ENCODE results near the gene ABCA13. TPM values are rescaled to one million over a fixed set of nuclear protein-coding genes. Genes with fewer than 3 reads are reported as not detected.

The ABCA13 gene
- polyA plus RNA-seq, 1 of the 3 experiments (the other 2 are of a cell fraction) = not detected

GRCh38 chr7:48299580-48300169 is 128.4 kb downstream of the ABCA13 start:
- ChIA-PET CTCF (interaction anchor here (0.6 to 3.7 kb wide), 33 partner anchors 8 to 1552 kb away, joined by 3 to 35 read pairs (median 4); no protein-coding TSS in a partner anchor), POLR2A (no interaction called here)
- H3K4me3 ChIP-seq (ENCODE audit: low read depth in 2 of 2, low read length in 1 of 2) = no peak overlapping the region
- H2AFZ ChIP-seq (ENCODE audit: low read depth) = no peak overlapping the region
- H3K79me2 ChIP-seq (ENCODE audit: insufficient read depth) = no peaks in the 10 kb centered on the region
- peak; percentile 68 for DNase-seq
- H3K4me2 ChIP-seq = no peak overlapping the region
- TF ChIP-seq RAD21 (IDR thresholded peaks at IDR 0.05; ENCODE audit: low read length) (peak; percentile 89), SMC3 (IDR thresholded peaks at IDR 0.05; ENCODE audit: low read depth, low read length) (peak; percentile 63), TAF1 (IDR thresholded peaks at IDR 0.05; ENCODE audit: borderline replicate concordance, low read depth, low read length) (no peak), RXRA (IDR thresholded peaks at IDR 0.05; ENCODE audit: borderline replicate concordance, low read depth) (no peak), MEF2A (IDR thresholded peaks at IDR 0.05; ENCODE audit: borderline replicate concordance, low read depth) (no peak), EP300 (IDR thresholded peaks at IDR 0.05; ENCODE audit: borderline replicate concordance in 1 of 2, low read depth in 1 of 2, low read length in 1 of 2) (no peak)
- TF ChIP-seq, protein P1, sequence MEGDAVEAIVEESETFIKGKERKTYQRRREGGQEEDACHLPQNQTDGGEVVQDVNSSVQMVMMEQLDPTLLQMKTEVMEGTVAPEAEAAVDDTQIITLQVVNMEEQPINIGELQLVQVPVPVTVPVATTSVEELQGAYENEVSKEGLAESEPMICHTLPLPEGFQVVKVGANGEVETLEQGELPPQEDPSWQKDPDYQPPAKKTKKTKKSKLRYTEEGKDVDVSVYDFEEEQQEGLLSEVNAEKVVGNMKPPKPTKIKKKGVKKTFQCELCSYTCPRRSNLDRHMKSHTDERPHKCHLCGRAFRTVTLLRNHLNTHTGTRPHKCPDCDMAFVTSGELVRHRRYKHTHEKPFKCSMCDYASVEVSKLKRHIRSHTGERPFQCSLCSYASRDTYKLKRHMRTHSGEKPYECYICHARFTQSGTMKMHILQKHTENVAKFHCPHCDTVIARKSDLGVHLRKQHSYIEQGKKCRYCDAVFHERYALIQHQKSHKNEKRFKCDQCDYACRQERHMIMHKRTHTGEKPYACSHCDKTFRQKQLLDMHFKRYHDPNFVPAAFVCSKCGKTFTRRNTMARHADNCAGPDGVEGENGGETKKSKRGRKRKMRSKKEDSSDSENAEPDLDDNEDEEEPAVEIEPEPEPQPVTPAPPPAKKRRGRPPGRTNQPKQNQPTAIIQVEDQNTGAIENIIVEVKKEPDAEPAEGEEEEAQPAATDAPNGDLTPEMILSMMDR (IDR thresholded peaks at IDR 0.05) = peak; percentile 92
- TF ChIP-seq, protein P2, sequence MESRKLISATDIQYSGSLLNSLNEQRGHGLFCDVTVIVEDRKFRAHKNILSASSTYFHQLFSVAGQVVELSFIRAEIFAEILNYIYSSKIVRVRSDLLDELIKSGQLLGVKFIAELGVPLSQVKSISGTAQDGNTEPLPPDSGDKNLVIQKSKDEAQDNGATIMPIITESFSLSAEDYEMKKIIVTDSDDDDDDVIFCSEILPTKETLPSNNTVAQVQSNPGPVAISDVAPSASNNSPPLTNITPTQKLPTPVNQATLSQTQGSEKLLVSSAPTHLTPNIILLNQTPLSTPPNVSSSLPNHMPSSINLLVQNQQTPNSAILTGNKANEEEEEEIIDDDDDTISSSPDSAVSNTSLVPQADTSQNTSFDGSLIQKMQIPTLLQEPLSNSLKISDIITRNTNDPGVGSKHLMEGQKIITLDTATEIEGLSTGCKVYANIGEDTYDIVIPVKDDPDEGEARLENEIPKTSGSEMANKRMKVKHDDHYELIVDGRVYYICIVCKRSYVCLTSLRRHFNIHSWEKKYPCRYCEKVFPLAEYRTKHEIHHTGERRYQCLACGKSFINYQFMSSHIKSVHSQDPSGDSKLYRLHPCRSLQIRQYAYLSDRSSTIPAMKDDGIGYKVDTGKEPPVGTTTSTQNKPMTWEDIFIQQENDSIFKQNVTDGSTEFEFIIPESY (IDR thresholded peaks at IDR 0.05; ENCODE audit: borderline replicate concordance, low read depth) = no peak
- WGBS (ENCODE audit: low lambda C conversion rate) = 0% methylated on average over 4 of the region's 4 CpGs
- no peaks in the 10 kb centered on the region for H3F3A ChIP-seq (replicated peaks; ENCODE audit: insufficient read depth)
- no peak overlapping the region for H3K27ac ChIP-seq (ENCODE audit: low read depth in 2 of 2, low read length in 1 of 2)
- H3K9ac ChIP-seq = no peak overlapping the region
- no peaks in the 10 kb centered on the region for H3K36me3 ChIP-seq (replicated peaks in 1 of 2; ENCODE audit: control insufficient read depth in 1 of 2, insufficient read depth in 2 of 2, low read length in 1 of 2)
- no peaks in the 10 kb centered on the region for H3K9me2 ChIP-seq
- H3K27me3 ChIP-seq (ENCODE audit: insufficient read depth) = peaks cover 24% of the 10 kb centered on the region; the same call in 1 of the 2 replicates
- H4K20me1 ChIP-seq (ENCODE audit: insufficient read depth) = no peaks in the 10 kb centered on the region
- no peaks in the 10 kb centered on the region for H3K4me1 ChIP-seq (ENCODE audit: control insufficient read depth in 1 of 2, insufficient read depth in 2 of 2, low read depth in 1 of 2, low read length in 1 of 2)
- H3K9me3 ChIP-seq = no peaks in the 10 kb centered on the region

DNA sequence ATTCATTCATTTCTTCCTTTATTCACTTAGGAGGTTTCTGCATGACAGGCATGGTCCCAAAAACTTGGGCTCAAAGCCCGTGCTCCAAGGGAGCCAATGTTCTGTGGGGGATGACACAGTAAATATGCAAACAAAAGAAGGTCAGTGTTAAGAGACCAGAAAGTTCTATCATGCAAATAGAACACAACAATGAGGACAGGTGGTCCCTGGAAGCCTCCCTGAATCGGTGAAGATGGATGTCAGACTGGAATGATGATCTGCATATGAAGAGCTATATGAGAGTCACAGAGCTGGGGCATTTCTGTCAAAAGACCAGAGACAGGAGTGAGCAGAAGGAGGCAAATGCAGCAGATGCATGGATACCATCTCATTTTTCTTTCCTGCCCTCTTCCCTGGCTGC is 129.0 kb downstream of the ABCA13 start:
- Histone ChIP-seq H3K79me2 (ENCODE audit: insufficient read depth) (no peaks in the 10 kb centered on the region), H3K4me2 (no peak overlapping the region), H3K27me3 (ENCODE audit: insufficient read depth) (peaks cover 25% of the 10 kb centered on the region; the same call in 1 of the 2 replicates), H3K36me3 (replicated peaks in 1 of 2; ENCODE audit: control insufficient read depth in 1 of 2, insufficient read depth in 2 of 2, low read length in 1 of 2) (no peaks in the 10 kb centered on the region), H3K4me3 (ENCODE audit: low read depth in 2 of 2, low read length in 1 of 2) (no peak overlapping the region), H3K9ac (no peak overlapping the region), H3K9me2 (no peaks in the 10 kb centered on the region), H2AFZ (ENCODE audit: low read depth) (no peak overlapping the region), H4K20me1 (ENCODE audit: insufficient read depth) (no peaks in the 10 kb centered on the region), H3K9me3 (no peaks in the 10 kb centered on the region), H3F3A (replicated peaks; ENCODE audit: insufficient read depth) (no peaks in the 10 kb centered on the region), H3K27ac (ENCODE audit: low read depth in 2 of 2, low read length in 1 of 2) (no peak overlapping the region), H3K4me1 (ENCODE audit: control insufficient read depth in 1 of 2, insufficient read depth in 2 of 2, low read depth in 1 of 2, low read length in 1 of 2) (no peaks in the 10 kb centered on the region)
- CTCF ChIA-PET = interaction anchor here (0.6 to 3.7 kb wide), 14 partner anchors 9 to 1552 kb away, joined by 3 to 35 read pairs (median 4); no protein-coding TSS in a partner anchor
- TF ChIP-seq RFX5 (IDR thresholded peaks at IDR 0.05; ENCODE audit: low read length) (no peak), TCF12 (IDR thresholded peaks at IDR 0.05) (no peak), USF1 (IDR thresholded peaks at IDR 0.05; ENCODE audit: borderline replicate concordance, low read depth) (no peak), NRF1 (IDR thresholded peaks at IDR 0.05; ENCODE audit: low read depth, low read length) (no peak), POLR2AphosphoS5 (IDR thresholded peaks at IDR 0.05; ENCODE audit: low read depth, low read length) (no peak), REST (IDR thresholded peaks at IDR 0.05; ENCODE audit: low read depth, low read length) (no peak), IRF3 (IDR thresholded peaks at IDR 0.05; ENCODE audit: low read depth, low read length) (no peak), SMC3 (IDR thresholded peaks at IDR 0.05; ENCODE audit: low read depth, low read length) (no peak), FOSL2 (IDR thresholded peaks at IDR 0.05; ENCODE audit: borderline replicate concordance, low read depth) (no peak)
- no peak for DNase-seq
- 0% methylated on average over 2 of the region's 2 CpGs for WGBS (ENCODE audit: low lambda C conversion rate)
- POLR2A ChIA-PET = no interaction called here
